Stimulated activated CD4-positive, alpha-beta T cell treated with anti-CD3 and anti-CD28 coated beads, Interleukin-12 subunit alpha, Interleukin-12 subunit beta, amount 100 ng/mL, for 24 hours (primary cell): ENCODE results near the gene LDB3.

Source experiments
- DNase-seq, 2 experiments: peaks; one replicate each; pipeline ENCODE4 v3.0.0-alpha.2; 2020; ENCODE audit warnings: low read depth in 2 of 2

LDB3 gene

GRCh38 chr10:86664341-86665217, 3.7 kb upstream of the LDB3 start:
- no peak for DNase-seq

GRCh38 chr10:86665218-86665607, 3.1 kb upstream of the LDB3 start:
- no peak for DNase-seq

GRCh38 chr10:86665868-86666267, 2.4 kb upstream of the LDB3 start:
- no peak for DNase-seq

- DNase-seq = no peak
These were observed 1.8 kb upstream of the LDB3 start for GRCh38 chr10:86666538-86666937.

GRCh38 chr10:86667421-86668181, 710 bp upstream of the LDB3 start:
- DNase-seq = no peak

GRCh38 chr10:86670290-86670811, 2.0 kb downstream of the LDB3 start:
- DNase-seq = no peak

GRCh38 chr10:86670876-86671275, 2.6 kb downstream of the LDB3 start:
- DNase-seq = no peak

GRCh38 chr10:86671419-86671818, 3.1 kb downstream of the LDB3 start:
- no peak for DNase-seq

- DNase-seq = no peak
These were observed 3.8 kb downstream of the LDB3 start for GRCh38 chr10:86671985-86672710.

GRCh38 chr10:86673216-86673826, 5.0 kb downstream of the LDB3 start:
- no peak for DNase-seq

DNA sequence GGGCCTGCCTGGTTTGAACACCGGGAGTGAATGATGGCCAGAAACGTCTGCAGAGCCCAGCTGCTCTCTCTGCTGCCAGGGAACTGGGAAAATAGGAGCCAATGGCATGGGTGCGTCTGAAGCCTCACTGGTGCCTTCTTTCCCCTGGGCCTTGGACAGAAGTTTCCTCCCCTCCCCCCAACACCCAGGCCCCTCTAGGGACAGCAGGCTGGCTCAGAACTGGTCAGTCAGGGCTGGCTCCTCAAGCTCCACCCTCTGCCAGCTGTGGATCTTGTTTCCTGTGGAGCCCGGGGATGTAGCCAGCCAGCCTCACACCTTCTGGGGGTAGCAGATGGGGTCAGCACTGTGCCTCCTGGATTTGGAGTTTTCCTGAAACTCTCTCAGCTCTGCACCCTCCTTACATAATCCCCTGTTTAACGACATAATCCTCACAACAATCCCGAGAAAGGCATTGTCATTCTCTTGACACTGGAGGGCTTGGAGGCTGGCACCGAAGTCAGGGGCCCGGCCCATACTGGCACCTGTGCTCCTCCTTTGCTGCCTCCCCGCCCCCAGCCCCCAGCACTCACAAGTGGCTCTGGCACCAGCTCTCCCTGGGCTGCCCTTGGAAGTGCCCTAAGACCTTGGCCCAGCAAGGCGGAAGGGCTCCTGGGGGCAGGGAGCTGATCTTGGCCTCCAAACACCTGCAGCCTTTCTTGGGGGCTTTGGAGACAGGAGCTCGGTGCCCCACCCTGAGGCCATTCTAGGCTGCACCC, 5.7 kb downstream of the LDB3 start:
- no peak for DNase-seq

DNA sequence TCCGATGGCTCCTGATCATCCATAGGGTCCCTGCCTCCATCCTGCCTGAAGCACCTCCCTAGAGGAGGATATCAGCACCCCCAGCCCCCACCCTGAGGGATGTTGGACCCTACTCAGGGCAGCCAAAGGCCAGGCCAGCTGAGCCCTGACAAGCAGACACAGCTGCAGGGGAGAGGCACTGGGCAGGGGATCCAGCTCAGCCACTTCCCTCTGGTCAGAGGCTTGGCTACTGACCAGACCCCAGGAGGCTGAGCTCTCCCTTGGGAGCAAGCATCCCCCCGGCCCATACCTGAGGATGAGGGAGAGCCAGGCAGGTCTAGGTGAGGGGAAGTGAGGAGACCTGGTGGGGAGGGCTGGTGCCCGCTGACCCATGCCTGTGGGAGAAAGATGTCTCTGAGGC, 6.6 kb downstream of the LDB3 start:
- no peak for DNase-seq

DNA sequence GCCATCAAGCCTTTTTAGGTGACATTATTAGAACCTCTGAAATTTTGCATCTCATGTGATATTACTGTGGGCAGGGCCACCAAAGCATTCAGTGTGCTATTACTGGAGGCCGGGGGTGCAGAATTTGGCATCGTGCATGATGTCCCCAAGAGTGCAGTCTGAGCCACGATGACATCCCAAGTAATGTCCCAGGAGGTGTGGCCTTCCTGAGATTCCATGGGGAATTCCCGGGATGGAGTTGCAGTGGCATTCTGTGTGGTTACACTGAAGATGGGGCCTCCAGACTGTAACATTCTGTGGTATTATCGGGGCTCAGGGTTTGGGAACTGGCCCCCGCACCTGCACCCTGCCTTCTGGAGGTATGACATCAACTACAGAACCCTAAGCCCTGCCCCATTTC, 9.1 kb downstream of the LDB3 start:
- no peak for DNase-seq

DNA sequence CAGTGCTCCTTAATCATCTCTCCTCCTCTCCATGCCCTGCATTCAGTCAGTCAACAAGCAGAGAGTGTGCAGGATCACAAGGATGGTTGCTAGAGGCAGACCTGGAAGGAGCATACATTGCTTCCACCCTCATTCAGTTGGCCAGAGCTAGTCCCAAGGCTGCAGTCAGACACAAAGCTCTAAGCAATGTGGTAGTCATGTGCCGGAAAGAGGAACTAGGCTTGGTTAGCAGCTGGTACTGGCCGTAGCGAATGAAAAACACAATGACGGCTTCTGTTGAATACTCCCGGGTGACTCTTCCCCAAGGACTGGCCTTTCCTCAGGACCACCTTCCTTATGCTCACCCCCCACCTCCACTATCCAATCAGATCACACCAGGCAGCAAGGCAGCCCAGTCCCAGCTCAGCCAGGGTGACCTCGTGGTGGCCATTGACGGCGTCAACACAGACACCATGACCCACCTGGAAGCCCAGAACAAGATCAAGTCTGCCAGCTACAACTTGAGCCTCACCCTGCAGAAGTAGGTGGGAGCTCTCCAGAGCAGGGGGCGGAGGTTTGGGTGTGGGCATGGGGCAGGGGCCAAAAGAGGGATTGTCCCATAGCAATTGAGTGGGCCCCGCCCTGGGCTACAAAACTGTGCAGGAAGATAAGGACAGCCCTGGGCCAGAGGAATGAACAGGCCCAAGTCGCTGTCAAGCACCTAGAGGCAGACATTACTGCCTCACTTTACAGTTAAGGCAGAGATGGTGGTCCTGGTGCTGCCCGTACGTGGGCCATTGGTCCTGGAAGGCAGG, 10.9 kb downstream of the LDB3 start:
- DNase-seq = no peak

- no peak for DNase-seq
These were observed 12.7 kb downstream of the LDB3 start for GRCh38 chr10:86681047-86681446.

GRCh38 chr10:86681722-86682386, 13.5 kb downstream of the LDB3 start:
- DNase-seq = no peak

- no peak for DNase-seq
These were observed 14.4 kb downstream of the LDB3 start for GRCh38 chr10:86682675-86683074.

- DNase-seq = no peak
These were observed 16.2 kb downstream of the LDB3 start for GRCh38 chr10:86684331-86685097.

- no peak for DNase-seq
These were observed 17.1 kb downstream of the LDB3 start for GRCh38 chr10:86685416-86685815.
